GM21737 (cell line): ENCODE data around the gene ANKRD60.

Experiments
- ATAC-seq: cut with Tn5 transposase; IDR thresholded peaks from one replicate; pipeline ENCODE4 v1.9.1; 2021; ENCODE audit warnings: mild to moderate bottlenecking, moderate library complexity; ENCODE audit not compliant: unreplicated experiment

The ANKRD60 gene

DNA sequence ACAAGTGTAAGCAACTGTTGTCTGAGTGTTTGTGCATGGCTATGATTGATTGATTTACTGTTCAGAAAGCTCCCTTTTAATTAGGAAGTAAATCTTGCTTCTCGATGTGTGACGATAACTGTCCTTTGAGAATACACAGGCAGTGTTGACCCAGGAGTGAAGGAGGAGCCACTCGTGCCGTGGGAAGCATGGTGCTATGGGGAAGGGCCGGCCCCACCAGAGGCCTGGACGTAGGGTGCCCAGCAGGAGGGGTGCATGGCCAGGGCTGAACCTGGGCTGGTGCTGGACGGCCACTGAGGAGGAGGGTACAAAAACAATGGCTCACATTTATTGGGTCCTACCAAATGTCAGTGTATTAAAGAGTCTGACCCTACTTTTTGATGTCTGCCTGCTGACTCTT lies 60.7 kb downstream of the ANKRD60 start:
- no peak for ATAC-seq
